ENCODE results near the gene MBD5. TPM values are rescaled to one million over a fixed set of nuclear protein-coding genes. Genes with fewer than 3 reads are reported as not detected.

MBD5 gene
- total RNA-seq, 4 donors from 2014 or later: 22.9 to 44.2 (median 40.2) TPM

DNA sequence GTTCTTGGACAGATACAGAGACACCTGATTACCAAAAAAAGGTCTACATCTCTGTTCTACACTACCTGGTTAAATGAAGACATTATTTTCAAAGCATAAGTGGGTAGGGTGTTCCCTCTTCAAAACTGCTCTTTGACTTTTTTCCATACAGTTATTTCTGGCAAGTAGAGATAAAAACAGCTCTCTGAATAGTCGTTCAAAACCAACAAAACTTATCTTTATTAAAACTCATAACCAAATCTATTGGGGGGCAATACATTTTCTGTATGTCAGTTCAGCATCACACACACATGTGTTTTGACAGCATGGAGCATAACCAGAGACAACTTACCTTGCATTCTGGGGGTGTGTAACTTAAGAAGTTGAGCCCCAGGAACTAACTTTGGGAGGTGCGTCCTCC lies 474.7 kb downstream of the MBD5 start:
- Histone ChIP-seq H3K9me3 (no peaks in the 10 kb centered on the region), H3K4me1 (no peaks in the 10 kb centered on the region), H3K27ac (no peak overlapping the region), H3K36me3 (no peaks in the 10 kb centered on the region), H3K27me3 (no peaks in the 10 kb centered on the region), H3K4me3 (no peak overlapping the region)
- DNase-seq: no peak
- no peak for TF ChIP-seq POLR2A (IDR thresholded peaks at IDR 0.05)
- TF ChIP-seq, protein P1, sequence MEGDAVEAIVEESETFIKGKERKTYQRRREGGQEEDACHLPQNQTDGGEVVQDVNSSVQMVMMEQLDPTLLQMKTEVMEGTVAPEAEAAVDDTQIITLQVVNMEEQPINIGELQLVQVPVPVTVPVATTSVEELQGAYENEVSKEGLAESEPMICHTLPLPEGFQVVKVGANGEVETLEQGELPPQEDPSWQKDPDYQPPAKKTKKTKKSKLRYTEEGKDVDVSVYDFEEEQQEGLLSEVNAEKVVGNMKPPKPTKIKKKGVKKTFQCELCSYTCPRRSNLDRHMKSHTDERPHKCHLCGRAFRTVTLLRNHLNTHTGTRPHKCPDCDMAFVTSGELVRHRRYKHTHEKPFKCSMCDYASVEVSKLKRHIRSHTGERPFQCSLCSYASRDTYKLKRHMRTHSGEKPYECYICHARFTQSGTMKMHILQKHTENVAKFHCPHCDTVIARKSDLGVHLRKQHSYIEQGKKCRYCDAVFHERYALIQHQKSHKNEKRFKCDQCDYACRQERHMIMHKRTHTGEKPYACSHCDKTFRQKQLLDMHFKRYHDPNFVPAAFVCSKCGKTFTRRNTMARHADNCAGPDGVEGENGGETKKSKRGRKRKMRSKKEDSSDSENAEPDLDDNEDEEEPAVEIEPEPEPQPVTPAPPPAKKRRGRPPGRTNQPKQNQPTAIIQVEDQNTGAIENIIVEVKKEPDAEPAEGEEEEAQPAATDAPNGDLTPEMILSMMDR (IDR thresholded peaks at IDR 0.05): no peak

DNA sequence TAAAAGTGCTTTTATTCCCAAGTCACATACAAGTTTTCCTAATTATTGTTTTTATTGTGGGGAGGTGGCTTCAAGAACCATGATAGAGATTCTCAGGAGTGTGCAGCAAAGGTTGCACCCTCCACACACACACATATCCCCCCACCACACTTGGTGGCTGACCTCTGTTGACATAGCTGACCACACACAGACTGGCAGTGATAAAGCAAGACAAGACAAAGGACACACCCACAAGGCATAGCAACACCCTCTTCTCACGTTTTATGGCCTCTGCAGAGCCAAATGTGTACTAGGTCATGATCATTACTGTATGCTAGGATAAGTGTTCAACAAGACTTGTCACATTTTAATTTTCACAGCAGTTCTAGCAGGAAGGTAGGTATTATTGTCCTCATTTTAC lies 480.7 kb downstream of the MBD5 start:
- no peak overlapping the region for H3K4me3 ChIP-seq
- H3K27ac ChIP-seq: no peak overlapping the region
- H3K27me3 ChIP-seq: no peaks in the 10 kb centered on the region
- TF ChIP-seq POLR2A (IDR thresholded peaks at IDR 0.05): no peak
- TF ChIP-seq, protein P1 (IDR thresholded peaks at IDR 0.05): no peak
- no peaks in the 10 kb centered on the region for H3K9me3 ChIP-seq
- H3K4me1 ChIP-seq: peaks cover 0 to 5% (median 0%) of the 10 kb centered on the region in 4 donors
- no peak for DNase-seq
- H3K36me3 ChIP-seq: no peaks in the 10 kb centered on the region

DNA sequence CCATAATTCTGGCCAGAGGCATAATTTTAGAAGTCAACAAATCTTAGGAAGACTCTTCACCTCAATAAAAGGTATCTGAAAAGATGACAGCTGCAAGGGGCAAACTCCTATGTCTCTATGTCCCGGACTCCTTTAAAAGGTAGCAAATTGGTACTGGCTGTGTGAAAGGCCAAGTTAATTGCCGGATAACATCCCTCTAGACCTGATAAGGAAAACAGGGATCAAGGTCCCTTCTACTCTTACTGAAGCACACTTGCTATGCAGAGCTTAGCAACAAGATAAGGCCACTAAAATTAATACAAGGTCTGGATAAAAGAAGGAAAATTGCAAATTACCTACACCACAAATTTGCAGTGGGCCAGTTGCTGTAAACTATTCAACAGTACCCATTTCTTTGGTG lies 482.6 kb downstream of the MBD5 start:
- Histone ChIP-seq H3K4me3 (no peak overlapping the region), H3K9me3 (no peaks in the 10 kb centered on the region), H3K36me3 (no peaks in the 10 kb centered on the region), H3K4me1 (peaks cover 0 to 5% (median 0%) of the 10 kb centered on the region in 4 donors), H3K27ac (no peak overlapping the region), H3K27me3 (no peaks in the 10 kb centered on the region)
- TF ChIP-seq POLR2A (IDR thresholded peaks at IDR 0.05): no peak
- TF ChIP-seq, protein P1 (IDR thresholded peaks at IDR 0.05): no peak
- DNase-seq: no peak

DNA sequence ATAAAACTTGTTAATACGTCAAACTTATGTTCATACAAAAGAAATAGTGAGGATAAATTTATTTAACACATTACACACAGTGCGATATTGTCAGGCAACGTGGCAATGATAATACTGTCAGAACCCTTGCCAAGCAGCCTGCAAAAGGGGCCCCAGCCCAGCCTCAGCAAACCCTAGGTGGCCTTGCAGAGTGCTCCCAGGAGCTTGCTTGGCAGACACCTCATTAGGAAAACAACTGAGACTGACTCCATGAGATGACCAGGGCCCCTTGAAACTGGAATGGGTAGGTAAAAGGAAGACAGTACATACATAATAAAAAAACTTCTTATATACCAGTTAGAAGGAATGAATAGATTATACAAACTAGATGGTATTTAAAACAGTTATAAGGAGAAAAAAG lies 487.1 kb downstream of the MBD5 start:
- Histone ChIP-seq H3K4me3 (no peak overlapping the region), H3K27me3 (no peaks in the 10 kb centered on the region), H3K9me3 (no peaks in the 10 kb centered on the region), H3K36me3 (no peaks in the 10 kb centered on the region), H3K27ac (no peak overlapping the region), H3K4me1 (peaks cover 0 to 13% (median 0%) of the 10 kb centered on the region in 4 donors)
- no peak for DNase-seq
- no peak for TF ChIP-seq POLR2A (IDR thresholded peaks at IDR 0.05)
- TF ChIP-seq, protein P1 (IDR thresholded peaks at IDR 0.05): no peak

DNA sequence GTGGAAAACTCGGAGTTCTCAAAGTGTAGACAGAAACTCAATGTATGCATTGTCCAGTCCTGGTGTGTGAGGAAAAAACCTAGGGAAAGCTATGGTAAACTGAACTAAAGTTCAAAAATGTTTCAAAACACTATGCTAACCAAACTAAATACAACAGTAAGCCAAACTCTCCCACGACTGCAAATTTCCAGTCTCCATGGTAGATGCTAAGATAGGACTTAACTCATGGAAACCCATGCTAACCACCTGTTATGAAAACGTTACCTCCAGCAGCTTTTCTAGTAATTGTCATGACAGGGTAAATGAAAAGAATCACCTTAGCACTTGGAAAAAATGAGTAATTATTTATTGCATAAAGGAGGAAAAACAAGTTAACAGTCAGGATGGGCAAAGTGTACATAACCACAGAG lies 488.0 kb downstream of the MBD5 start:
- no peak for DNase-seq
- H3K36me3 ChIP-seq: no peaks in the 10 kb centered on the region
- no peak overlapping the region for H3K27ac ChIP-seq
- H3K4me1 ChIP-seq: peaks cover 0 to 8% (median 0%) of the 10 kb centered on the region in 4 donors
- H3K27me3 ChIP-seq: no peaks in the 10 kb centered on the region
- H3K4me3 ChIP-seq: peak overlapping the region in 3 of 4 donors; percentile 16 to 31 (median 24)
- H3K9me3 ChIP-seq: no peaks in the 10 kb centered on the region
- TF ChIP-seq POLR2A (IDR thresholded peaks at IDR 0.05): no peak
- TF ChIP-seq, protein P1 (IDR thresholded peaks at IDR 0.05): no peak

Data from Peyer's patch (tissue), 4 donors.